NCI-H510A (cell line): ENCODE results near the gene DLG5.

Experiments used
- DNase-seq: peaks from one replicate; lab custom pipeline; 2025; lab: John Stamatoyannopoulos, UW

DLG5 gene

GRCh38 chr10:77910524-77911145 lies 15.9 kb downstream of the DLG5 start:
- no peak for DNase-seq

DNA sequence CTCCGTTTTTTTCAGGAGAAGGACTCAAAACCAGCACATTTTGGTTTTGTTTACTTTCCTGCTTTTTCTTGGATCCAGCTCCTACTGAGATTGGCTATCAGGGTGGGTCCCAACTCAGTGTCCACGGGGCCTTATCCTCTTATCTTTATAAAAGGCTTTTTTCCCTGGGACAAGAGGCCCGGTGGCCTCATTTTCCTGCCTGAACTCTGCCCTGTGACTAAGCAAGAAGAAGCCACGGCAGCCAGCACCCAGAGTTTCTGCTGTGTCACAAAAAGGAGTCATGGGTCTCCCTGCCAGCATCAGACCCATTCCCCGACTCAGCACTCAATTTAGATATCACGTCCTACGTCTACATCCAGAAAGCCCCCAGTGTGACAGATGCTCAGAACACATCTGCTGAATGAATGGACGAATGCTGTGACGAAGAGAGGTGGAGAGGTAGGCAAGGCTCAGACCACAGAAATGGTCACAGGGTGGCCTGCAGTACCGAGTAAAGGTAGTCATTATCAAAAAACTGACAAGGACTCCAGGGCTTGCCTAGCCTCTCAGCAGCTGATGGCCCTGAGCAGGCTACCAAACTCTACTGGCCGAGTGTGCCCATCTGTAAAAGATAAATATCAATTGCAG lies 16.7 kb downstream of the DLG5 start:
- no peak for DNase-seq

GRCh38 chr10:77909021-77909748 lies 17.4 kb downstream of the DLG5 start:
- DNase-seq = no peak

GRCh38 chr10:77907900-77908717 lies 18.4 kb downstream of the DLG5 start:
- no peak for DNase-seq

DNA sequence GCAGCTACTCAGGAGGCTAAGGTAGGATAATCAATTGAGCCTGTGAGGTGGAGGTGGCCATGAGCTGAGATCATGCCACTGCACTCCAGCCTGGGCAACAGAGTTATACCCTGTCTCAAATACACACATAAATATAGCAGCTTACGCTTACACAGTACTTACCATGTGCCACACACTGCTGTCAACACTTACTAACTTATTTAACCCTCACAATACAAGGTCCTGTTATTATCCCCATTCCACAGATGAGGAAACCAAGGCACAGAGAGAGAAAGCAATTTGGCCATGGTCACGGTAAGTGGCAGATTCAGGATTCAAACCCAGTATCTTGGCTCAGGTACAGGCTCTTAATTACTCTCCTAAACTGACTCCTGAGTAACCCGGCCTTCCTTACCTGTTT lies 19.1 kb downstream of the DLG5 start:
- no peak for DNase-seq

- no peak for DNase-seq
Observed at GRCh38 chr10:77906951-77907421, 19.6 kb downstream of the DLG5 start.

GRCh38 chr10:77905781-77906180 lies 20.8 kb downstream of the DLG5 start:
- DNase-seq = no peak

- DNase-seq = peak; percentile 86
Observed at GRCh38 chr10:77905086-77905748, 21.3 kb downstream of the DLG5 start.

GRCh38 chr10:77904100-77904840 lies 22.3 kb downstream of the DLG5 start:
- DNase-seq = no peak

GRCh38 chr10:77902159-77902558 lies 24.4 kb downstream of the DLG5 start:
- DNase-seq = no peak

- DNase-seq = no peak
Observed at GRCh38 chr10:77901743-77902142, 24.8 kb downstream of the DLG5 start.

DNA sequence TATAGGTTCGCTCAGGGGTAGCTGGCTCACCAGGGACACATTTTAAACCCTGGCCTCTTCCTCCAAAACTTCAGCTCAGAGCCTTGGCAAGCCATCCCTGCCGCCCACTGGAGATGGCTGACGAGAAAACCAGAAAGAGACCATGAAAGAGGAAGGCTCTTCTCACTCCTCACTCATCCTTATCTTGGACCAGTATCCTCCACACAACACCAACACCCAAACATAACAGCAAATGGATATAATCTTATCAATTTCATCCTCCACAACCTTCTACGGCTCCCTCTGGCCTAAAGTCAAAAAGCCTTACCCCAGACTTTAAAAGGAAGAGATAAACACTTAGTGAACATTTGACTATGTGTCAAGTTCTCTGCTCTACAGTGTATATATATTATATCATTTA lies 26.9 kb downstream of the DLG5 start:
- no peak for DNase-seq

DNA sequence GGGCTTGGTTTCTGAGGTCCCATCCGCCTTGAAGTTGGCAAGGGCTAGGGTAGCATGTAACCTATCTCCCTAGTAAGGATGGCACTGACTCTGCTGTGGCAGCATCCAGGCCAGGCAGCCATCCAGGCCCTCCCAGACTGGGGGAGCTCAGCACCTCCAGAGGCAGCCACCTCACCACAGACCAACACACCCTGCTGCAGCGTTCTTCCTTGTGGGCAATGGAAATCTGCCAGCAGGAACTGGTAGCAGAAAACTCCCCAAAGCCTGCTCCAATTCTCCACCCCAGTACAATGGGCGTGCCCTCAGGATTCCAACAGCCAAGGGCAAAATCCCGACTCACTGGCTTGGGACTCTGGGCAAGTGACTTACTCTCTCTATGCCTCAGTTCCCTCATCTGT lies 27.5 kb downstream of the DLG5 start:
- no peak for DNase-seq

GRCh38 chr10:77898323-77899079 lies 28.1 kb downstream of the DLG5 start:
- peak; percentile 94 for DNase-seq

GRCh38 chr10:77896058-77896457 lies 30.5 kb downstream of the DLG5 start:
- no peak for DNase-seq

- no peak for DNase-seq
Observed at GRCh38 chr10:77894058-77894457, 32.5 kb downstream of the DLG5 start.

- DNase-seq = no peak
Observed at GRCh38 chr10:77893386-77893785, 33.2 kb downstream of the DLG5 start.

DNA sequence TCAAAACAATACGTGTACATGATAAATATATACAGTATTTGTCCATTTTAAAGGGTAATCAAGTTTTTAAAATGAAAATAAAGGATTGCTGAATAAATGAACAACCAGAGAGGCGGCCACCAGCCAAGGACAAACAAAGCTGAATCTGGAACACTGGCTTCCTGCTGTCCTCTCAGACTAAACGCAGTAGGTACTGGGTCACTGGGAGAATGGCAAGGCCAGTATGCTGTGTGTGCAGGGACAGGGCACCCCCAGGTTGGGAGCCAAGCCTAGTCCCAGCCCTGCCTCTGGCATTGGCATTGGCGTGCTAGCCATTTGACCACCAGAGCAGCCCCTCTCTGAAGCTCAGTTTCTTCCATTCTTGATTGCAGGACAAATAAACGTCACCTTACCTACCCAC lies 33.8 kb downstream of the DLG5 start:
- no peak for DNase-seq

GRCh38 chr10:77892021-77892739 lies 34.4 kb downstream of the DLG5 start:
- no peak for DNase-seq

GRCh38 chr10:77890097-77890496 lies 36.5 kb downstream of the DLG5 start:
- DNase-seq = peak; percentile 40
